Bronchial epithelial cell (primary cell): Measurements from ENCODE around the gene RRAS. TPM values are rescaled to one million over a fixed set of nuclear protein-coding genes. Genes with fewer than 3 reads are reported as not detected.

Experiments used
- DNase-seq: peaks from one replicate; pipeline ENCODE4 v3.0.0-alpha.2; 2010; ENCODE audit warnings: low read depth
- FAIRE-seq: peaks from 2 replicates; lab custom pipeline; 2011; peaks lifted over from hg19 to GRCh38; lab: Jason Lieb, UNC
- H3K27me3 ChIP-seq: 2 replicates; pipeline ENCODE4 v1.5.1; 2011; ENCODE audit warnings: low read length; ENCODE audit not compliant: control insufficient read depth, insufficient read depth
- H3K36me3 ChIP-seq: 2 replicates; pipeline ENCODE4 v1.5.1; 2011; ENCODE audit warnings: low read length; ENCODE audit not compliant: control insufficient read depth, insufficient read depth
- H3K4me3 ChIP-seq: 2 replicates; pipeline ENCODE4 v1.5.1; 2011; ENCODE audit warnings: mild to moderate bottlenecking, low read depth, low read length, control low read depth
- total RNA-seq: library from RNA; depleted of rRNA; stranded (reverse); fragments of >200 nt; gene quantifications from 2 replicates; pipeline ENCODE4 v1.2.1, GENCODE V29; 2014
- TF ChIP-seq, protein P1 (sequence below): IDR thresholded peaks from 2 replicates; pipeline ENCODE4 v1.5.1; 2011; ENCODE audit warnings: mild to moderate bottlenecking, moderate library complexity, low read length, control low read depth, inconsistent platforms; ENCODE audit not compliant: insufficient read depth, severe bottlenecking

The RRAS gene
- total RNA-seq, 1 donor from 2014 or later, result 24.2 TPM

DNA sequence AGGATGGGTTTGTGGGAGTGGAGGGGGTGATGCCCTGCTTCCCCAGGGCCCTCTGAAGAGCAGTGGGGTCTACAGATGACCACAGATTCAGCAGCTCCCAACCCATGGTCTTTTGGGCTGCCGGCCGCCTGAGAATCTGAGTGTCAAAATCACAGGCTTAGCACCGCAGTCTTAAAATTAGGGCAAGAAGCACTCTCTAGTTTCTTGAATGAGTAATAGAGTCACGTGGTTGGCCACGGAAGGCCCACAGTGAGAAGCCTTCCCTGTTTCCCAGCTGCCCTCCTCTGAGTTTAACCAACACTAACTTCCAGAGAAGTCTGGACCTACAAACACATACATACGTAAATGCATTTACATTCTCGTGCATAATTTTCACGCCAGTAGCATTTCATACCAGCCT lies 42.3 kb upstream of the RRAS start:
- TF ChIP-seq, protein P1, sequence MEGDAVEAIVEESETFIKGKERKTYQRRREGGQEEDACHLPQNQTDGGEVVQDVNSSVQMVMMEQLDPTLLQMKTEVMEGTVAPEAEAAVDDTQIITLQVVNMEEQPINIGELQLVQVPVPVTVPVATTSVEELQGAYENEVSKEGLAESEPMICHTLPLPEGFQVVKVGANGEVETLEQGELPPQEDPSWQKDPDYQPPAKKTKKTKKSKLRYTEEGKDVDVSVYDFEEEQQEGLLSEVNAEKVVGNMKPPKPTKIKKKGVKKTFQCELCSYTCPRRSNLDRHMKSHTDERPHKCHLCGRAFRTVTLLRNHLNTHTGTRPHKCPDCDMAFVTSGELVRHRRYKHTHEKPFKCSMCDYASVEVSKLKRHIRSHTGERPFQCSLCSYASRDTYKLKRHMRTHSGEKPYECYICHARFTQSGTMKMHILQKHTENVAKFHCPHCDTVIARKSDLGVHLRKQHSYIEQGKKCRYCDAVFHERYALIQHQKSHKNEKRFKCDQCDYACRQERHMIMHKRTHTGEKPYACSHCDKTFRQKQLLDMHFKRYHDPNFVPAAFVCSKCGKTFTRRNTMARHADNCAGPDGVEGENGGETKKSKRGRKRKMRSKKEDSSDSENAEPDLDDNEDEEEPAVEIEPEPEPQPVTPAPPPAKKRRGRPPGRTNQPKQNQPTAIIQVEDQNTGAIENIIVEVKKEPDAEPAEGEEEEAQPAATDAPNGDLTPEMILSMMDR, result no peak

DNA sequence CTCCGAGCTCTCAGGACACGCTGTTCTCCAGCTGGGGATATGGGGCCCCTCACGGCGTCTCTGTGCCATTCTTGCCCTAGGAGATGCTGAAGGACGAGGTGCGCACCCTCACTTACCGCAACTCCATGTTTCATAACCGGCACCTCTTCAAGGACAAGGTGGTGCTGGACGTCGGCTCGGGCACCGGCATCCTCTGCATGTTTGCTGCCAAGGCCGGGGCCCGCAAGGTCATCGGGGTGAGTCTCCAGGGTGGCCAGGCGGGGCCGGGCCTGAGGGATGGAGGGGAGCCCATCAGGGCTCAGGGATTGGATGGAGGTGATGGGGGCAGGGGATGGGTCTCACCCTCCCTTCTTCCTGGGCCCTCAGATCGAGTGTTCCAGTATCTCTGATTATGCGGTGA lies 41.9 kb upstream of the RRAS start:
- no peak for DNase-seq
- H3K36me3 ChIP-seq, result peaks cover 35% of the 10 kb centered on the region
- H3K4me3 ChIP-seq, result no peak overlapping the region
- TF ChIP-seq, protein P1, result no peak
- no peak for FAIRE-seq
- no peaks in the 10 kb centered on the region for H3K27me3 ChIP-seq

More for the DNA sequence above, 42.3 kb upstream of the RRAS start:
- no peak overlapping the region for H3K4me3 ChIP-seq
- H3K36me3 ChIP-seq, result peaks cover 35% of the 10 kb centered on the region
- FAIRE-seq (no peak), DNase-seq (no peak)
- no peaks in the 10 kb centered on the region for H3K27me3 ChIP-seq

DNA sequence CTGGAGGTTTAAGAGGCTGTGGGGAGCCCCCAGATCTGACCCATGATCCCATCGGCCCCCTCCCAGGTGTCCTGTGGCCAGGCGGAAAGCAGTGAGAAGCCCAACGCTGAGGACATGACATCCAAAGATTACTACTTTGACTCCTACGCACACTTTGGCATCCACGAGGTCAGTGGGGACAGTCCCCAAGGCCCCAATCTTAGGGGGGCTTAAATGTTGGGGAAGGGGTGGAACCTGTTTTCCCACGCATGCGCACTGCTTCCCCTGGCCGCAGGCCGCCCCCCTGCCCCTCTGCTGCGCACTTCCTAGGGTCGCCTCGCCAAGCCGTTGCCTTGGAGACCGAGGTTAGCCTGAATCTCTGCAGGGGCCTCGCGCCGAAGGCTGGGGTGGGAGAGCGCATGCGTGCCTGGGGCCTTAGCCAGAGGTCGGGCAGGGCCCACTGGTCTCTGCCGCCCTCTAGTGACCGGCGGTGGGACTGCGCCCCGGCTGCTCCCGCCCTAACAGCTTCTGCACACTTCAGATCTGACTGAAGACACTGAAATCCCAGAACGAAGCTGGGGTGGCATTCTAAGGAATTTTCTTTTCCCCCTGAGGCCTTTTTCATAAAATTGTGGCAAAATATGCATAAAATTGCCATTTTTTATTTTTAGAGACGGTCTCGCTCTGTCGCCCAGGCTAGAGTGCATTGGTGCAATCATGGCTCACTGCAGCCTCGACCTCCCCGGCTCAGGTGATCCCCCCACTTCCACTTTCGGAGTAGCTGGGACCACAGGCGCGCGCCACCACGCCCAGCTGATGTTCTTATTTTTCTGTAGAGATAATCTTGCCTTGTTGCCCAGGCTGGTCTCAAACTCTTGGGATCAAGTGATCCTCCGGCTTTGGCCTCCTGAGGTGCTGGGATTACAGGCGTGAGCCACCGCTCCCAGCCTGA lies 40.7 kb upstream of the RRAS start:
- DNase-seq, result peak; percentile 67
- TF ChIP-seq, protein P1, result peak; percentile 100
- Histone ChIP-seq H3K27me3 (no peaks in the 10 kb centered on the region), H3K4me3 (no peak overlapping the region), H3K36me3 (peaks cover 29% of the 10 kb centered on the region)
- no peak for FAIRE-seq

DNA sequence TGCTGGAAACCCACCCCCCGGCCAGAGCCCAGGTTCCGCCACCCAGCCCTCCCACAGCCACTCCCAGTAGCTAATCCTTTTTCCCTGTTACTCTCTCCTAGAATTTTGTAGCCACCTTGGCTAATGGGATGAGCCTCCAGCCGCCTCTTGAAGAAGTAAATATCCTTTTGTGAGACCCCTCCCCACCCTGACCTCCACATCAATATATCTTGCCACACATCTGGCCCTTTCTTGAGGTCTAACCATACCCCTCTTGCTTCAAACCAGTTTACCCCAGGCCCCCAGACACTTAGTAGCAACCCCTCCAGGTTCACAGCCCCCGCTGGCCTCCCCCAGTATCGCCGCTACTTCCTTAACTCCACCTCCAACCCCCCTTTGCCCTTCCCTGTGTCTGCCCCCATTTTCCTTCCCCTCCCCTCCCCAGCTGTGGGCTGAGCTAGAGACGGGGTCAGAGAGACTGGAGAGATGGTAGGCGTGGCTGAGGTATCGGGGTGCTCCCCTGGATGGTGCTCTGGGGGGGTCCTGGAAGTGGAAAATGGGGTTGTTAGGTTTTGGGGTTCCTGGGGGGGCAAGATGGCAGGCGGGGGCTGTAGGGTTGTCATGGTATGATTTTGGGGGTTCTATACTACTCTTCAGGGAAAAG lies 39.9 kb upstream of the RRAS start:
- no peak for FAIRE-seq
- Histone ChIP-seq H3K36me3 (peaks cover 26% of the 10 kb centered on the region), H3K27me3 (no peaks in the 10 kb centered on the region), H3K4me3 (no peak overlapping the region)
- TF ChIP-seq, protein P1, result no peak
- no peak for DNase-seq

DNA sequence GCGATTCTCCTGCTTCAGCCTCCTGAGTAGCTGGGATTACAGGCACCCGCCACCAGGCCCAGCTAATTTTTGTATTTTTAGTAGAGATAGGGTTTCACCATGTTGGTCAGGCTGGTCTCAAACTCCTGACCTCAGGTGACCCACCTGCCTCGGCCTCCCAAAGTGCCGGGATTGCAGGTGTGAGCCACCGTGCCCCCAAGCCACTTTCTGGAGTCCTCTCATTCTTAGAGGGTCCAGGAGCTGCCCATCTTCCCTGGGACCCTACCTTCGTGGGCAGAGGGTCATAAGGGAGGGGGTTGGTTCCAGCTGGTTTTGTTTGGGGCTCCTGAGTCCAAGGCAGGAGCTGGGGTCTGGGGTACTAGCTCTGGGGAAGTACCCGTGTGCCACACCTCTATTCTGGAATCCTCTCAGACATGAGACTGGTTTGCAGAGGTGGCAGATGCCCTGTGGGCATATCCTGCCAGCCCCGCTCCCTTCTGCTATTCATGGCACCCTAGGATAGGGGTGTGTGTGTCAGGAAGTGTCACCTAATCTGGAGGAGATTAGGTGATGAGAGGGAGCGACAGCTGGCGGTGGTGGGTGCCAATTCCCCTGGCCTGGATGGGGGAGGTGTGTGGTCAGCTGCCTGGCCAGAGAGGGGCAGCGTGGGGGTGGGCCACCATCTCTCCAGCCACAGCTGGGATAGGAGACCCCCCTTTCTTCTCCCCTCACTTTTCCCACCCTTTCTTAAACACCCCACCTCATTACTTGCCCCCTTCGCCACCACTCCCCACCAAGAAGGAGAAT lies 39.2 kb upstream of the RRAS start:
- Histone ChIP-seq H3K36me3 (peaks cover 19% of the 10 kb centered on the region), H3K4me3 (no peak overlapping the region), H3K27me3 (no peaks in the 10 kb centered on the region)
- TF ChIP-seq, protein P1, result no peak
- DNase-seq, result no peak
- no peak for FAIRE-seq
